ENCODE results near the gene TLR8. TPM values are rescaled to one million over a fixed set of nuclear protein-coding genes. Genes with fewer than 3 reads are reported as not detected.
"Not testable (repeated sequence)": the region's sequence is repeated elsewhere in the genome, so short reads cannot be mapped to it uniquely, and the experiment has no call there.

Gene TLR8
- total and polyA plus RNA-seq, 2 of the 4 experiments (the other 2 are of a cell fraction) = not detected

DNA sequence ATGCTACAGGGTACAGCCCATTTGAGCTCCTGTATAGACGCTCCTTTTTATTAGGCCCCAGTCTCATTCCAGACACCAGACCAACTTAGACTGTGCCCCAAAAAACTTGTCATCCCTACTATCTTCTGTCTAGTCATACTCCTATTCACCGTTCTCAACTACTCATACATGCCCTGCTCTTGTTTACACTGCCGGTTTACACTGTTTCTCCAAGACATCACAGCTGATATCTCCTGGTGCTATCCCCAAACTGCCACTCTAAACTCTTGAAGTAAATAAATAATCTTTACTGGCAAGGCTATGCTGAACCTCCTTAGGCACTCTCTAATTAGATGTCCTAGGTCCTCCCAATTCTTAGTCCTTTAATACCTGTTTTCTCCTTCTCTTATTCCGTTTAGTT is 38.0 kb downstream of the TLR8 start:
- H3K27ac ChIP-seq (ENCODE audit: insufficient read depth, low read length); H3K79me1 ChIP-seq (ENCODE audit: low read depth in 1 of 2, low read length in 2 of 2); BruUV-seq (replicated peaks); H3K4me1 ChIP-seq (ENCODE audit: control insufficient read depth, insufficient read depth, low read length); H3K27me3 ChIP-seq (ENCODE audit: control insufficient read depth, insufficient read depth, low read length); H4K8ac ChIP-seq (ENCODE audit: low read depth in 2 of 2, low read length in 2 of 2); ATAC-seq (ENCODE audit: low read depth); H4K5ac ChIP-seq (ENCODE audit: low read depth, low read length); H2AK5ac ChIP-seq (ENCODE audit: low read depth, low read length); CTCF ChIA-PET; H3K4me2 ChIP-seq (ENCODE audit: low read depth, low read length); H3K4ac ChIP-seq (ENCODE audit: low read depth, low read length); DNase-seq; H2AK9ac ChIP-seq (replicated peaks; ENCODE audit: low read depth, low read length, poor library complexity); H3K9me1 ChIP-seq (ENCODE audit: insufficient read depth, low read length); H2BK120ac ChIP-seq (ENCODE audit: low read depth, low read length); H3K9ac ChIP-seq (ENCODE audit: low read depth, low read length); H3K36me3 ChIP-seq (ENCODE audit: control insufficient read depth, insufficient read depth, low read length); H4K91ac ChIP-seq (ENCODE audit: insufficient read depth, low read depth, low read length); in situ Hi-C loops (cut with MboI; ENCODE audit: low sequenced_read_pairs); H3K18ac ChIP-seq (ENCODE audit: low read depth, low read length); POLR2A ChIA-PET (ENCODE audit: unreplicated experiment); H2BK15ac ChIP-seq (ENCODE audit: low read depth, low read length); dilution Hi-C loops (cut with HindIII; ENCODE audit: low sequenced_read_pairs, unreplicated experiment); H3K9me3 ChIP-seq (ENCODE audit: control insufficient read depth, insufficient read depth, low read length); H2BK20ac ChIP-seq (ENCODE audit: low read depth, low read length); H2AFZ ChIP-seq (replicated peaks; ENCODE audit: low read length, poor library complexity); H3K14ac ChIP-seq (replicated peaks; ENCODE audit: low read depth, low read length); H3K23ac ChIP-seq (ENCODE audit: low read depth, low read length); H2BK5ac ChIP-seq (ENCODE audit: low read depth, low read length, poor library complexity, severe bottlenecking); H3K56ac ChIP-seq (ENCODE audit: extremely low read depth, insufficient read depth, low read length); H3K4me3 ChIP-seq (ENCODE audit: insufficient read depth, low read depth, low read length); H4K20me1 ChIP-seq (ENCODE audit: insufficient read depth, low read length): not testable (repeated sequence)
- WGBS, 2 experiments (ENCODE audit: extremely low coverage in 2 of 2, insufficient read length in 1 of 2) = no CpG with 5 or more reads among the region's 4 CpGs
- intact Hi-C loops (cut with micrococcal nuclease) = loop anchor here (10.0 kb wide), 1 partner anchor 700 kb away; no protein-coding TSS in a partner anchor

Data from IMR-90 (cell line).